ENCODE results near the gene MARCO.

Gene MARCO

DNA sequence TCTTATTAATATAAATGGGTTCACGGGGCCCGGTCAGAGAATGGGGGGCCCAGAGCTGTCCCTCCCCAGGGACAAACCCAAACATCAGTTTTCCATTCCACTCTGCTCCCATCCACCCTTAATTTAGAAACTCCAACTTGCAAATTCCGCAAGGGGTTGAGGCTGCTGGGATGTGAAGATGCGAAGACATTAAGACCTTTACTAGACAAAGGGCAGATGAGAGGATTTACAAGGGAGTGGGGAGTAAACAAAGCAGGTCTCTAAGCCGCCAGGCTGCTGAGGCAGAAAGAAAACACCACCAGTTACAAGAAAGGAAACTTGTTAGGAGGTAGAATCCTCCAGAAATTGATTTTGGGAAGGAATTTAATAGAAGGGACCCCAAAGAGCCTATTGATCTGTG, 33.1 kb downstream of the MARCO start:
- Histone ChIP-seq H3K9me3 (ENCODE audit: control insufficient read depth in 2 of 2, low read length in 2 of 2) (peaks cover 4 to 9% of the 10 kb centered on the region in 2 donors), H3K36me3 (ENCODE audit: control insufficient read depth in 2 of 2, insufficient read depth in 2 of 2, low read length in 2 of 2) (no peaks in the 10 kb centered on the region), H3K27ac (ENCODE audit: low read length) (no peak overlapping the region), H3K9ac (ENCODE audit: low read length in 2 of 2) (no peak overlapping the region), H3K4me3 (ENCODE audit: low read length in 2 of 2) (no peak overlapping the region), H3K27me3 (ENCODE audit: control insufficient read depth in 1 of 2, insufficient read depth in 2 of 2, low read length in 2 of 2) (peaks cover 0 to 4% of the 10 kb centered on the region in 2 donors), H3K4me1 (ENCODE audit: control insufficient read depth, insufficient read depth, low read length) (no peaks in the 10 kb centered on the region)

DNA sequence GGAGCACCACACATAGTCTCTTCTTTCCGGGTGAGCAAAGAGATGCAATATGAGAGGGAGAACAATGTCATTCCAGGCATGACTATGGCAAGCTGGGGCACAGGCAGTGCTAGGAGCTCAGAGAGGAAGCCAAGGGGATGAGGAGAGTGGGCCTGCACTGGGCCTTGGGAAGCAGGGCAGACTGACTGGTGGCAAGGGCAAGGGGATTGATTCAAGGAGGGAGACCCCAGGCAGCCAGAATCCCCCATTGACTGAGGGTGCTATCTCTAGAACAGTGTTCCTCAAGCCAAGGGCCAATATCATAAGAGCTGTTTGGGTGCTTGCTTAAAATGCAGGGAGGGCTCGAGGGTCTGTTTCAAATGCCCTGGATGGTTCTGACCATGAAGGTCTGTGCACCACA, 36.1 kb downstream of the MARCO start:
- Histone ChIP-seq H3K27ac (ENCODE audit: low read length) (no peak overlapping the region), H3K36me3 (ENCODE audit: control insufficient read depth in 2 of 2, insufficient read depth in 2 of 2, low read length in 2 of 2) (no peaks in the 10 kb centered on the region), H3K4me3 (ENCODE audit: low read length in 2 of 2) (no peak overlapping the region), H3K9ac (ENCODE audit: low read length in 2 of 2) (no peak overlapping the region), H3K27me3 (ENCODE audit: control insufficient read depth in 1 of 2, insufficient read depth in 2 of 2, low read length in 2 of 2) (peaks cover 0 to 4% of the 10 kb centered on the region in 2 donors), H3K4me1 (ENCODE audit: control insufficient read depth, insufficient read depth, low read length) (no peaks in the 10 kb centered on the region), H3K9me3 (ENCODE audit: control insufficient read depth in 2 of 2, low read length in 2 of 2) (peaks cover 4 to 9% of the 10 kb centered on the region in 2 donors)

DNA sequence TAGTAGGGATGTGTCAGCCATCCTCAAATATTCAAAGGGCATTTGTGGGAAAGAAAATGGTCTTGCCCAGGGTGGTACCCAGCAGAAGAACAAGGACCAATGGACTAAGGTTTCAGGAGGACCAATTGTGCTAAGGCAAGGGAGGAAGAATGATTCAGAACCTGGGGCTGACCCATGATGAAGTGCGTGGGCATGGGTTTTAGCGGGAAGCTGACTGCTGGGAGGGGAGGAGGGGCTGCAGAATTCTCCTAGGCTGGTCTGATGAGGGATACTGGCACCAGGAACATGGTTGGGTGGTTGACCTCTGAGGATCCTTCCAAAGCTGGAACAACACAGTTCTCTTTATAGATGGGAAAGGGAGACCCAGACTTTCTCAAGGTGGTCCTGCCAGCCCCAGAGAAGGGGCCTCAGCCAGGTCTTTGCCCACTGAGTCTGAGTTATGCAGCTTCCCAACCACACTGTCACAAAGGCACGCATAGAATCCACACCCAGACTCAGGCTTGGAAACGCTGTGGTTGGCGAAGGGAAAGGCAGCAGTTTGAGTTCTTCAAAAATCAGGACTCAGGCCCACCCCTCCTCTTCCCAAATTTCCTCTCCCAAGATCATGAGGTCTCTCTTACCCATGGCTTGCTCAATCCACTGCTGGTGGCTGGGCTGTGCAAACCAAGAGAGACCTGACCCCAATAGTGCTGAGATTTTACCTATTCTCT, 37.3 kb downstream of the MARCO start:
- peaks cover 4 to 13% of the 10 kb centered on the region in 2 donors for H3K9me3 ChIP-seq (ENCODE audit: control insufficient read depth in 2 of 2, low read length in 2 of 2)
- H3K9ac ChIP-seq (ENCODE audit: low read length in 2 of 2): no peak overlapping the region
- H3K27me3 ChIP-seq (ENCODE audit: control insufficient read depth in 1 of 2, insufficient read depth in 2 of 2, low read length in 2 of 2): peaks cover 0 to 4% of the 10 kb centered on the region in 2 donors
- no peaks in the 10 kb centered on the region for H3K4me1 ChIP-seq (ENCODE audit: control insufficient read depth, insufficient read depth, low read length)
- no peak overlapping the region for H3K4me3 ChIP-seq (ENCODE audit: low read length in 2 of 2)
- no peak overlapping the region for H3K27ac ChIP-seq (ENCODE audit: low read length)
- no peaks in the 10 kb centered on the region for H3K36me3 ChIP-seq (ENCODE audit: control insufficient read depth in 2 of 2, insufficient read depth in 2 of 2, low read length in 2 of 2)

DNA sequence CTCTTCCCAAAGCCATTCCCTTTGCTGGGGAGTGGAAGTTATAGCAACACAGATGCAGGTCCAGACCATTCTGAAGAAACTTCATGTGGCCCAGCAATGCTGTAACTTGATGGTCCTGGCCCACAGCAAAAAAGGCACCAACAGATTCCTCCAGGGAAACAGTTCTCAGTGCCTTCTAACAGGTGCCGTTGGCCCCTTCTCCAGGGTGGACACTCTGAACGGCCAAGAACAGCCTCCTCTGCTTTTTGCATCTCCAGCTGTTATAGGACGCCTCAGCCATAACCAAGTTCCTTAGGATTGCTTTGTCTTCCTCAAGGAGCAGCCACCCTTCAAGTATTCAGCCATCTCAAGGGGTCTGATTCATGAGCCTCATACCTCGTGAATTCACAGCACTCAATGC, 38.0 kb downstream of the MARCO start:
- H3K27me3 ChIP-seq (ENCODE audit: control insufficient read depth in 1 of 2, insufficient read depth in 2 of 2, low read length in 2 of 2): no peaks in the 10 kb centered on the region
- no peaks in the 10 kb centered on the region for H3K36me3 ChIP-seq (ENCODE audit: control insufficient read depth in 2 of 2, insufficient read depth in 2 of 2, low read length in 2 of 2)
- H3K9ac ChIP-seq (ENCODE audit: low read length in 2 of 2): no peak overlapping the region
- H3K27ac ChIP-seq (ENCODE audit: low read length): no peak overlapping the region
- no peaks in the 10 kb centered on the region for H3K4me1 ChIP-seq (ENCODE audit: control insufficient read depth, insufficient read depth, low read length)
- peaks cover 4 to 13% of the 10 kb centered on the region in 2 donors for H3K9me3 ChIP-seq (ENCODE audit: control insufficient read depth in 2 of 2, low read length in 2 of 2)
- H3K4me3 ChIP-seq (ENCODE audit: low read length in 2 of 2): no peak overlapping the region

DNA sequence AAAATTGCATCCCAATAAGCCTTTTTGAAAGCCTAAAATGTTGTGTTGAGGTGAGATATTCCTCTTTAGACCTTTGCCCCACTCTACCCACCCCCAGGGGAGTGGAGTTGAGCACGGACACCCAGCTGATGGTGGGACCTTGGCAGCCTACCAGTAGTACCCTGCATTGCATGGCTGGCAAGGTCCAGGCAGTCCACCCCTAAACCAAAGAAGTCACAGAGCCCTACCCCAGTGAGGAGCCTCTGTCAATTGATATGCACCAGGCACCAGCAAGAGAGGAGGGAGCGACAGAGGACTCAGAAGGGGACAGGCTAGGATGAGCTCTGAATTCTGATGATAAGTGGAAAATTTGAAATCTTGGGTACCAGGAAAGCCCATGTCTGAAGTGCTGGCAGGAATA, 38.6 kb downstream of the MARCO start:
- Histone ChIP-seq H3K27ac (ENCODE audit: low read length) (no peak overlapping the region), H3K36me3 (ENCODE audit: control insufficient read depth in 2 of 2, insufficient read depth in 2 of 2, low read length in 2 of 2) (no peaks in the 10 kb centered on the region), H3K4me1 (ENCODE audit: control insufficient read depth, insufficient read depth, low read length) (no peaks in the 10 kb centered on the region), H3K27me3 (ENCODE audit: control insufficient read depth in 1 of 2, insufficient read depth in 2 of 2, low read length in 2 of 2) (no peaks in the 10 kb centered on the region), H3K9ac (ENCODE audit: low read length in 2 of 2) (no peak overlapping the region), H3K9me3 (ENCODE audit: control insufficient read depth in 2 of 2, low read length in 2 of 2) (peaks cover 4 to 13% of the 10 kb centered on the region in 2 donors), H3K4me3 (ENCODE audit: low read length in 2 of 2) (no peak overlapping the region)

DNA sequence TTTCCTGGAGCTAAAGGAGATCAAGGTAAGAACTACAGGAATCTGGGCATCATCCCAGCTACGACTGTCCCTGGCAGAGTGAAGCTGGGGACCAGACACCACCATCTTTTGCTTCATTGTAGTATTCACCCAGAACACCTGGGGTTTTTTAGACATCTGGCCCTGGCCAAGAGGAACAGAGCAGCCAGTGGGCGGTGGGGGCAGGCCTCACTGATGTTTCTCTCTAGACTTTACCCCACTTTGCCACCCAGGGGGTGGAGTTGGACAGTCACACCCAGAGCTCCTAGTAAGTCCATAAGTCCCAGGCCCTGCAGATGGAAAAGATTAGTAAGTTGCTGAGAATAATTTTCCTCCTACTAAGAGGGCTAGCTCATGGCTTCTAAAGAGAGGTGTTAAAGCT, 39.6 kb downstream of the MARCO start:
- no peak overlapping the region for H3K9ac ChIP-seq (ENCODE audit: low read length in 2 of 2)
- H3K27ac ChIP-seq (ENCODE audit: low read length): no peak overlapping the region
- no peaks in the 10 kb centered on the region for H3K4me1 ChIP-seq (ENCODE audit: control insufficient read depth, insufficient read depth, low read length)
- no peaks in the 10 kb centered on the region for H3K27me3 ChIP-seq (ENCODE audit: control insufficient read depth in 1 of 2, insufficient read depth in 2 of 2, low read length in 2 of 2)
- peaks cover 1 to 10% of the 10 kb centered on the region in 2 donors for H3K9me3 ChIP-seq (ENCODE audit: control insufficient read depth in 2 of 2, low read length in 2 of 2)
- no peak overlapping the region for H3K4me3 ChIP-seq (ENCODE audit: low read length in 2 of 2)
- no peaks in the 10 kb centered on the region for H3K36me3 ChIP-seq (ENCODE audit: control insufficient read depth in 2 of 2, insufficient read depth in 2 of 2, low read length in 2 of 2)

DNA sequence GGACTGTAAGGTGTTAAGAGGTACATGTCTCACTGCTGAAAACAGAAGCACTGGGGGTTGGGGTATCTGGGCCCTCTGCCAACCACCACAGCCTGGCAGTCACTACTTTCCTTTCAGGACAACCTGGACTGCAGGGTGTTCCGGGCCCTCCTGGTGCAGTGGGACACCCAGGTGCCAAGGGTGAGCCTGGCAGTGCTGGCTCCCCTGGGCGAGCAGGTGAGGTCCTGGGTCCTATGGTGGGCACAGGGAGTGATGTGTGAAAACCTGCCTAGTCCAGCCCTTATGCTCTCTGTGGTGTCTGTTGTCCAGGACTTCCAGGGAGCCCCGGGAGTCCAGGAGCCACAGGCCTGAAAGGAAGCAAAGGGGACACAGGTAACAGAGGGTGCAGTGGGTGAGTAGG, 40.0 kb downstream of the MARCO start:
- no peak overlapping the region for H3K4me3 ChIP-seq (ENCODE audit: low read length in 2 of 2)
- H3K9ac ChIP-seq (ENCODE audit: low read length in 2 of 2): no peak overlapping the region
- H3K36me3 ChIP-seq (ENCODE audit: control insufficient read depth in 2 of 2, insufficient read depth in 2 of 2, low read length in 2 of 2): no peaks in the 10 kb centered on the region
- H3K27ac ChIP-seq (ENCODE audit: low read length): no peak overlapping the region
- peaks cover 0 to 6% of the 10 kb centered on the region in 2 donors for H3K9me3 ChIP-seq (ENCODE audit: control insufficient read depth in 2 of 2, low read length in 2 of 2)
- no peaks in the 10 kb centered on the region for H3K27me3 ChIP-seq (ENCODE audit: control insufficient read depth in 1 of 2, insufficient read depth in 2 of 2, low read length in 2 of 2)
- H3K4me1 ChIP-seq (ENCODE audit: control insufficient read depth, insufficient read depth, low read length): no peaks in the 10 kb centered on the region

DNA sequence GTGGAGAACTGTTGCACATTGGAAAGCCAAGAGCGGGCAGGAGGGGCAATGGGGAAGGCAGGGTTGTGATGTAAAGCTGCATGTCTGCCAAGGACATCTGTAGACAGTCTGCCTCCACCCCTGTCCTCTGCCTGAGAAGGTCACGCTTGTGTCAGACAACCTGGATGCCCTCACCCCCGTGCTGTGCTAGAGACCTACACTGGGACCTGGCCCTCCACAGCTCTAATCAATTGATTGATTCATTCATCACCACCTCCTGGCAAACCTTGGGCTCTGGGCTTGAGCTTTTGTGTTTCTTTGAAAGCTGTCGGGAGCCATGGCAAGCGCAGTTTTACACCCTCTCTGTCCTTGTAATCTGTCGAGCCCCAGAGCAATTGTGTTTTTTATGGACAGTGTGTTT, 41.1 kb downstream of the MARCO start:
- Histone ChIP-seq H3K27me3 (ENCODE audit: control insufficient read depth in 1 of 2, insufficient read depth in 2 of 2, low read length in 2 of 2) (no peaks in the 10 kb centered on the region), H3K4me1 (ENCODE audit: control insufficient read depth, insufficient read depth, low read length) (no peaks in the 10 kb centered on the region), H3K36me3 (ENCODE audit: control insufficient read depth in 2 of 2, insufficient read depth in 2 of 2, low read length in 2 of 2) (no peaks in the 10 kb centered on the region), H3K4me3 (ENCODE audit: low read length in 2 of 2) (no peak overlapping the region), H3K9me3 (ENCODE audit: control insufficient read depth in 2 of 2, low read length in 2 of 2) (peaks cover 0 to 3% of the 10 kb centered on the region in 2 donors), H3K9ac (ENCODE audit: low read length in 2 of 2) (no peak overlapping the region), H3K27ac (ENCODE audit: low read length) (no peak overlapping the region)

DNA sequence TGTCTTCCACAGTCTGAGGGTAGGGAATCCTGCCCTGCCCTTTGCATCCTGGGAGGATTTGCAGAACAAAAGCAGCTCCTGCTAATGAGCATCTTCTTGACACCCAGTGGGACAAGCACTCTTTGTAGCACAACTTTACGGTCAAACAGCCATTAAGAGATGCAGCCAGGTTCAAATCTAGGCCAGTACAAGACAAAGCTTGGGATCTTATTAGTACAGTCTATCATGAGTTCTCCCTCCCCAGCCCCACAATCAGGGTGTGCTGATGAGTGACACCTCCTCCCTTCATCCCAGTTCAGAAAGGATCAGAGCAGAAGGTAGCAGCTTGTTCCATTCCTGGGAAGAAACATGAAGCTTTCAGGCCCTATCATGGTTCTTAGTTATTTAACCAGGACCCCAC, 41.9 kb downstream of the MARCO start:
- Histone ChIP-seq H3K27me3 (ENCODE audit: control insufficient read depth in 1 of 2, insufficient read depth in 2 of 2, low read length in 2 of 2) (peaks cover 0 to 3% of the 10 kb centered on the region in 2 donors), H3K9me3 (ENCODE audit: control insufficient read depth in 2 of 2, low read length in 2 of 2) (peaks cover 0 to 3% of the 10 kb centered on the region in 2 donors), H3K4me1 (ENCODE audit: control insufficient read depth, insufficient read depth, low read length) (no peaks in the 10 kb centered on the region), H3K4me3 (ENCODE audit: low read length in 2 of 2) (no peak overlapping the region), H3K36me3 (ENCODE audit: control insufficient read depth in 2 of 2, insufficient read depth in 2 of 2, low read length in 2 of 2) (no peaks in the 10 kb centered on the region), H3K9ac (ENCODE audit: low read length in 2 of 2) (no peak overlapping the region), H3K27ac (ENCODE audit: low read length) (no peak overlapping the region)

DNA sequence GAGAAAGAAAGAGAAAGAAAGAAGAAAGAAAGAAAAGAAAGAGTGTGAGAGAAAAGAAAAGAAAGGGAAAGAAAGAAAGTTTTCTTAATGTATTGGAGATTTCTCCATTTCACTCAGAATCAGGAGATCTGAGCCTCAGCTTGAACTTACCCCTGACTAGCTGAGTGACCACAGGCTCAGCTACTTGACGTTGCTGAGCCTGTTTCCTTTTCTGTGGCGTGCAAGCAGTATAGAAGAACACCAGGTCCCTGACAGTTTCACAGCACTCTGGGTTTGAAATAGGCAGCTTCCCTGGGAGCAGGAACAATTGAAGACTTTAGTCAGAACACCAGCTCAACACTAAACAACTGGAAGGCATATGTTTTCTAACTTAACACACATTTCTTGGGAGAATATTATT, 44.7 kb downstream of the MARCO start:
- Histone ChIP-seq H3K27ac (ENCODE audit: low read length) (no peak overlapping the region), H3K27me3 (ENCODE audit: control insufficient read depth in 1 of 2, insufficient read depth in 2 of 2, low read length in 2 of 2) (peaks cover 0 to 3% of the 10 kb centered on the region in 2 donors), H3K4me1 (ENCODE audit: control insufficient read depth, insufficient read depth, low read length) (no peaks in the 10 kb centered on the region), H3K9me3 (ENCODE audit: control insufficient read depth in 2 of 2, low read length in 2 of 2) (peaks cover 0 to 3% of the 10 kb centered on the region in 2 donors), H3K4me3 (ENCODE audit: low read length in 2 of 2) (no peak overlapping the region), H3K36me3 (ENCODE audit: control insufficient read depth in 2 of 2, insufficient read depth in 2 of 2, low read length in 2 of 2) (no peaks in the 10 kb centered on the region), H3K9ac (ENCODE audit: low read length in 2 of 2) (no peak overlapping the region)

DNA sequence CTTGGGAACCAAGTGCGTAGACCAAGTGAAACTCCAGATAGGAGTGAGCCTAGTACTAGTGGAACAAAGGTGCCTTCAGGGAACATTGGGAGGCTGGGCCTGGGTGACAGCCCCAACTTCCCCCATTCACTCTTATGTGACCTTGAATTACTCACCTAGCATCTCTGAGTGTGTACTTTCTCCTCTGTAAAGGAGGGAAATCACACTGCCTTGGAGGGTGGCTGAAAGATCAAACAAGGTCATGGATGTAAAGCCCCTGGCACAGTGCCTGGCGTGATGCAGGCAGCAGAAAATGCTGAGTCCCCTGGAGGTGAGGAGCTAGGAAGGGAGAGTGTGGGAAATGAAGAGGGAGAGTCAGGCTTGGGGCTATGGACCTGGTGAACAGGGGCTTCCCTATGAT, 45.9 kb downstream of the MARCO start:
- H3K36me3 ChIP-seq (ENCODE audit: control insufficient read depth in 2 of 2, insufficient read depth in 2 of 2, low read length in 2 of 2): no peaks in the 10 kb centered on the region
- no peak overlapping the region for H3K27ac ChIP-seq (ENCODE audit: low read length)
- peaks cover 0 to 3% of the 10 kb centered on the region in 2 donors for H3K9me3 ChIP-seq (ENCODE audit: control insufficient read depth in 2 of 2, low read length in 2 of 2)
- H3K9ac ChIP-seq (ENCODE audit: low read length in 2 of 2): no peak overlapping the region
- H3K4me1 ChIP-seq (ENCODE audit: control insufficient read depth, insufficient read depth, low read length): no peaks in the 10 kb centered on the region
- H3K4me3 ChIP-seq (ENCODE audit: low read length in 2 of 2): no peak overlapping the region
- peaks cover 0 to 3% of the 10 kb centered on the region in 2 donors for H3K27me3 ChIP-seq (ENCODE audit: control insufficient read depth in 1 of 2, insufficient read depth in 2 of 2, low read length in 2 of 2)

Measured in stomach smooth muscle (tissue), 2 donors.